ENCODE data around the gene SDK1.
A peak's percentile ranks its signal among the peaks of the same experiment; 100 is the strongest.

SDK1 gene, protein sequence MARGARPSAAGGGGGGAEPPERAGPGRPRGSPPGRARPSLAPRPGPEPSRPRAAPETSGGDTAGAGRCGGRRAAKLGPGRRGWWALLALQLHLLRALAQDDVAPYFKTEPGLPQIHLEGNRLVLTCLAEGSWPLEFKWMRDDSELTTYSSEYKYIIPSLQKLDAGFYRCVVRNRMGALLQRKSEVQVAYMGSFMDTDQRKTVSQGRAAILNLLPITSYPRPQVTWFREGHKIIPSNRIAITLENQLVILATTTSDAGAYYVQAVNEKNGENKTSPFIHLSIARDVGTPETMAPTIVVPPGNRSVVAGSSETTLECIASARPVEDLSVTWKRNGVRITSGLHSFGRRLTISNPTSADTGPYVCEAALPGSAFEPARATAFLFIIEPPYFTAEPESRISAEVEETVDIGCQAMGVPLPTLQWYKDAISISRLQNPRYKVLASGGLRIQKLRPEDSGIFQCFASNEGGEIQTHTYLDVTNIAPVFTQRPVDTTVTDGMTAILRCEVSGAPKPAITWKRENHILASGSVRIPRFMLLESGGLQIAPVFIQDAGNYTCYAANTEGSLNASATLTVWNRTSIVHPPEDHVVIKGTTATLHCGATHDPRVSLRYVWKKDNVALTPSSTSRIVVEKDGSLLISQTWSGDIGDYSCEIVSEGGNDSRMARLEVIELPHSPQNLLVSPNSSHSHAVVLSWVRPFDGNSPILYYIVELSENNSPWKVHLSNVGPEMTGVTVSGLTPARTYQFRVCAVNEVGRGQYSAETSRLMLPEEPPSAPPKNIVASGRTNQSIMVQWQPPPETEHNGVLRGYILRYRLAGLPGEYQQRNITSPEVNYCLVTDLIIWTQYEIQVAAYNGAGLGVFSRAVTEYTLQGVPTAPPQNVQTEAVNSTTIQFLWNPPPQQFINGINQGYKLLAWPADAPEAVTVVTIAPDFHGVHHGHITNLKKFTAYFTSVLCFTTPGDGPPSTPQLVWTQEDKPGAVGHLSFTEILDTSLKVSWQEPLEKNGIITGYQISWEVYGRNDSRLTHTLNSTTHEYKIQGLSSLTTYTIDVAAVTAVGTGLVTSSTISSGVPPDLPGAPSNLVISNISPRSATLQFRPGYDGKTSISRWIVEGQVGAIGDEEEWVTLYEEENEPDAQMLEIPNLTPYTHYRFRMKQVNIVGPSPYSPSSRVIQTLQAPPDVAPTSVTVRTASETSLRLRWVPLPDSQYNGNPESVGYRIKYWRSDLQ (N-terminal part only)

DNA sequence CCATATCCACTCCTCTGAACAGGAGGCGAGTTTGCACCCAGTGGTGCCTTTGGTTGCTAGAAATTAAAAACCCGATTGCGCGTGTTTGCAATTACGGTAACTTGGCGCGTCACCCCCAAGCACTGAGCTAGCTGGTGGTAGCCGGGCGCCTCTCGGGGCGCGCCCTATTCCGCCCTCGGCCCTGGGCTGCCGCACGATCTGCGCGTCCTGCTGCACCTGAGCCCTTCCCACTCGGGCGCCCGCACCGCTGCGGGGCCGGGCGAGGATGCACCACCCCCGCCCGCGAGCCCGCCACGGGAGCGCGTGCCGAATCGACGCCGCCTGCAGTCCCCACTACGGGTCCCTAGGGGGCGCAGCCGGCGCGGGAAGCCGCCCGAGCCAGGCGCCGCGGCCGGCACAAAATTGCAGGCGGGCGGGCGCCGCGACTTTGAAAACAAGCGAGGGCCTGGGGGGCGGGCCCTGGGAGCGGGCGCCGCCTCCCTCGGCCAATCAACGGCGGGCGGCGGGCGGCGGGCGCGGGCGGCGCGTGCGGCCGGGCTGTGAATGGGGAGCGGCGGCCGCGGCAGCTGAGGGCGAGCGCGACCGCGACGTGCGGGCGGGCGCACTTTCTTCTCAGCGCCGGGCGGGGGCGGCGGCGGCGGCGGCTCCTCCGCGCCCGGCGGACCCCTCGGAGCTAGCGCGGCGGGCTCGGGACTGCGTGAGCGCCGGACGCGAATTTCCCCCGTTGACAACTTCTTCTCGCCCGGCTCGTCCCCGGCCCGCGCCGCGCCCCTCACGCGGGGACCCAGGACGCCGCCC lies at the start of gene SDK1:
SDK1 (plus strand) TSS at position 602 of the 798 bp plus-strand sequence. CDS start 335 bp downstream, outside the sequence.
- DNase-seq = peak; percentile 59

DNA sequence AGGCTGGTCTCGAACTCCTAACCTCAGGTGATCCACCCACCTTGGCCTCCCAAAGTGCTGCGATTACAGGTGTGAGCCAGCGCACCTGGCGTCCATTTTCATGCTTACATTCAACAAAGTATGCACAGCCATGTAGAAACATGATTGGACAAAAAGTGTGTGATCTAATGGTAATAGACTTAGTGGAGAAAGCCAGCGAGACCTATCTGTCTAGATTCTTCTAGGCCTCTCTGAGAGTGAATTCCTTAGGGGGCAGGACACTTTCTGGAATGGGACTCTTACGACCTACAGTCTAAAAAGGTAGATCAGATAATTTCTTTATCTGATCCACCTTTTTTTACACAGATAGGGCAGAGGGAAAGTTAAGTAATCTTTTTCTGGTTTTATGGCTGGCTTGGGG lies 46.3 kb upstream of the SDK1 start:
- DNase-seq = no peak

DNA sequence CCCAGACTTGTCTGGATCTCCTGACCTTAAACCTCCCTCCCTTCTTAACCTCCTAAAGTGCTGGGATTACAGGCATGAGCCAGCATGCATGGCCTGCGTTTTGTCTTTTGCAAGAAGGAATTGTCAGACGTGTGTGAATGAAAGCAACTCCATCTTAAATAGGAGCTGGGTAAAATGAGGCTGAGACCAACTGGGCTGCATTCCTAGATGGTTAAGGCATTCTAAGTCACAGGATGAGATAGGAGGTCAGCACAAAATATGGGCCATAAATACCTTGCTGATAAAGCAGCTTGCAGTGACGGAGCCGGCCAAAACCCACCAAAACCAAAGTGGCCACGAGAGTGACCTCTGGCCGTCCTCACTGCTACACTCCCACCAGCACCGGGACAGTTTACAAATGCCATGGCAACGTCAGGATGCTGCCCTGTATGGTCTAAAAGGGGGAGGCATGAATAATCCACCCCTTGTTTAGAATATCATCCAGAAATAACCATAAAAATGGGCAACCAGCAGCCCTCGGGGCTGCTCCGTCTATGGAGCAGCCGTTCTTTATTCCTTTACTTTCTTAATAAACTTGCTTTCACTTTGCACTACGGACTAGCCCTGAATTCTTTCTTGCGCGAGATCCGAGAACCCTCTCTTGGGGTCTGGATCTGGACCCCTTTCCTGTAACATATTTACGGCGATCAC lies 41.2 kb upstream of the SDK1 start:
- no peak for DNase-seq

DNA sequence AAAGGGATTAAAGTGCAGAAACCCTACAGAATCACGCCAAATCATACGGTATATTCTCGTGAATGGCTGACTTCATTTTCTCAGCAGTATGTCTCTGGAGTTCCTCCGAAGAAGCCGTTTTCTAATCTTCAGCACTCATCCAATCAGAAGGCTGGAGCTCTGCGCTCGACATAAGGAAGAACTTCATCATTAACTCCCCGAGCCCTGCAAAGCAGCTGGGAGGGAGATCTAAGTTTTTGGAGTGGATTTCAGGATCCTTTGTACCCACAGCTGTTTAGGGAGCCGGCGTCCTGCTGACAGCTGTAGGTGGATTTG lies 40.7 kb upstream of the SDK1 start:
- no peak for DNase-seq

DNA sequence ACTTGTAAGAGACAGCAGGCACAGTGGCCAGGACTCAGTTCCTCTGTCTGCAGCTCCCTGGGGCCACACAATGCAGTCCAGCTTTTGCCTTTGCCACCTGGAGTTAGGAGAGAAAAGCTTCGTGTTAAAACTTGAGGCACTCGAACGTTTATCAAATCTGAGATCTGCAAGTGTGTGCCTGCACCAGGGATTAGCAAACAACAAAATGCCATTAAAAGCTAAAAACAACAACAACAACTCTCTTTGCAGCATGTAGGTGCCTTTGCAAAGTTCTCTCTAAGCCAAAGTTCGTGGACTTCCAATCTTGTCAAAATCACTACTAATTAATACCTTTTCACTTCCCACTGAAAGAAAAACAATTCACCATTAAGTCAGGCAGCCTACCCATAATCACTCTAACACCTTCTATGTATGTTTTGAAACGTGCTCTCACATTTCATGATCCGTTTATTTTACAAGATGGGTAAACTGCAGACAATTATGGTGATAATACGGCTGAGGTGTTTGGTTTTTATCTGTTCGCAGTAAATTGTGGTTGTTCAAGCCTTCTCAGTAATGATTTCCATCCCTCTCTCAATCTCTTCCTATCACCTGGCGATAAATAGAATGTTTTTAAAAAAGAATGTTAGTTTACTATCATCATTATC lies 36.2 kb upstream of the SDK1 start:
- DNase-seq = no peak

DNA sequence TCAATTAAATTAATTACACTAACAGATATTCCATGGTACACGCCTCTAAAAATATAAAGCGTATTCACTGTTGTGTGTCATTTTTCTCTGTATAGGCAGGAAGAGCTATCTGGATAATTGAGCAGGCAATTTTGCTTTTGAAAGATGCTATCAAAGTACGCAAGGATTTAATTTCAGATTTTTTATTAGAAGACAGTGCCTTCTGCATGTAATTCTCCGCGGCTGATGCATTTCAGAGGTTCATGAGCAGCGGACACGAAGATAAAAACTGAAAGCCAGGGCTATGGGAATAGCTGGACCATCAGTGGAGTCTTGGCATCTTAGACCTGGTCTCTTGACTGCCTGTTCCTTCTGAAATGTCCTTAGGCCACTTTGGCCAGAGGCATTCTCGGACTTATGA lies 35.7 kb upstream of the SDK1 start:
- no peak for DNase-seq

DNA sequence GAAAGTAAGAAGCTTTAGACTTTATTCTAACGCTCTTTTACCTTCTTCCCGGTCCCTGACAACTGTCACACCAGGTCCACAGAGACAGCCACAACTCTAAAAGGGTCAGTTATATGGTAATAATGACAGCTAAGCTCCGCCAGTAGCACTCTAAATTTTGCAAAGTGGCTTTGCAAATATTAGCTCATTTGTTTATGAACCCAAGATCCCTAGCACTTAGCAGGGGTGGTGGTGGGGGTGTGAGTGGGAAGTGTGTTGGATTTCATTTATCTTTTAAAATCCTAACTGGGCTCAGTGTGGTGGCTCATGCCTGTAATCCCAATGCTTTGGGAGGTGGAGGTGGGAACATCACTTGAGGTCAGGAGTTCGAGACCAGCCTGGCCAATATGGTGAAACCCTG lies 34.8 kb upstream of the SDK1 start:
- DNase-seq = no peak

DNA sequence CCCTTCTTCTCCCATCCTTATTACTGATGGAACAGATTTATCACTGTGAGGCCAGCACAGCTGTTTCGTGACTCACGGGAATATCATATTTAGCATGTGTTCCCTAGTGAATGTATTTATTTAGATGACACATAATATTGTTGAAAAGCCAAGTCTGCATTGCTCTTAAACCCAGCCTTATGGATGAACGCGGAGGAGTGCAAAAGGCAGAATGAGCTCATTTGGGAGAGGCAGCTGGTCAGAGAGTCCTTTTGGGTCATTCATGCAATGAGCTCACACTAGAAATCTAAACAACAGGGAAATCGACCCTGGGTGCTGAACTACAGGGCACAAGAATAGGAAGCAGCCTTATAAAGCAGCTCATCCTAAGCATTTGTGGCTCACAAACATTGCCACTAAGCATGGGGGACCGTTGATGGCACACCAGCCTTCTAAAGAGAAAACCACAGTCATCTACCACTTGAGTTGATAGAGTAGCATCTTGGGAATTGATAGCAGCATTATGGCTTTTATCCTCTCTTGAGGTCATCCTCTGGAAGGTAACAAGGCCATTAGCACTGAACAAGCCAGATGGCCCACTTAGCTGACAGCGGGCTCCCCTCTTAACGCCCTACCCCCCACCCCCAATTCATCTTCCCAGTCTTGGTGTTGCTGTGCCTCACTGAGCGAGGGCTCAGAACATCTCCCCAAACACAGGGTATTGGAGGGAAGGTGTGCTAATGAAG lies 32.9 kb upstream of the SDK1 start:
- DNase-seq = peak; percentile 92

DNA sequence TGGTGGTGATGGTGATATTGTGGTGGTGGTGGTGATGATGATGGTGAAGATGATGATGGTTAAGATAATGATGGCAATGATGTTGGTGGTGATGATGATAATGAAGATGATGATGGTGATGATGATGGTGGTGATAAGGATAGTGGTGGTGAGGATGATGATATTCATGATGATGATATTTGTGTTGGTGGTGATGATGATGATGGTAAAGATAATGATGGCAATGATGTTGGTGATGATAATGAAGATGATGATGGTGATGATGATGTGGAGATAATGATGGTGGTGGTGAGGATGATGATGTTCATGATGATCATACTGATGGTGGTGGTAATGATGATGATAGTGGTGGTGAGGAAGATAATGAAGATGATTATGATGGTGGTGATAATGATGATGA lies 30.7 kb upstream of the SDK1 start:
- no peak for DNase-seq

DNA sequence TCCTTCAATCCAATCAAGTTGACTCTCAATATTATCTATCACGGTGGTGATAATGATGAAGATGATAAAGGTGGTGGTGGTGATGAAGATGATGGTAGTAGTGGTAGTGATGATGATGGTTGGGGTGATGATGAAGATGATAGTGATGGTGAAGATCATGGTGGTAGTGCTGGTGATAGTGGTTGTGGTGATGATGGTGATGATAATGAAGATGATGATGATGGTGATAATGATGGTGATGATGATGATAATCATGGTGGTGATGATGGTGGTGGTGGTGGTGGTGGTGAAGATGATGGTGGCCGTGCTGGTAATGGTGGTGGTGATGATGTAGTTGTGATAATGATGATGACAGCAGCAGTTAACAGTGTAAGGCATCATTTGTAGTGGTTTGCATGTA lies 29.8 kb upstream of the SDK1 start:
- DNase-seq = no peak

DNA sequence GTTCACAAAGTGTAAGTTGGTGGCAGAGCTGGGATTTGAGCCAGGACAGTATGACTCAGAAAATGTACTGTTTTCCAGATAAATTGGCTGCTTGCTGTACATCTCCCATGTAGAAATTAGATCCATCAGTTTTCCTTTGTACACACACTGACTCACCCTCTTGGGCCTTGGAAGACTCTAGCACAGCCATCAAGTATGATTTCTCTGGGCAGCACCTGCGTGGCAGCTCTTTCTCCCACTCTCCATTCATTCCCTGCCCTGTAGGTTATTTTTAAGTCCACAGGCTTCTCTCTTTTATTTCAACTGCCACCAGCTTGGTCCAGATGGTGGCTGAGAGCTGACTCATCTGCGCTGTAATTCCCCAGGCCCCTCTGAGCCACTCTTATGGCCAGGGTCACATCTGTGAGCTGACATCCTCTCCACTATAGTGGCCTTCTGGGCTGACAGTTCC lies 28.3 kb upstream of the SDK1 start:
- no peak for DNase-seq

DNA sequence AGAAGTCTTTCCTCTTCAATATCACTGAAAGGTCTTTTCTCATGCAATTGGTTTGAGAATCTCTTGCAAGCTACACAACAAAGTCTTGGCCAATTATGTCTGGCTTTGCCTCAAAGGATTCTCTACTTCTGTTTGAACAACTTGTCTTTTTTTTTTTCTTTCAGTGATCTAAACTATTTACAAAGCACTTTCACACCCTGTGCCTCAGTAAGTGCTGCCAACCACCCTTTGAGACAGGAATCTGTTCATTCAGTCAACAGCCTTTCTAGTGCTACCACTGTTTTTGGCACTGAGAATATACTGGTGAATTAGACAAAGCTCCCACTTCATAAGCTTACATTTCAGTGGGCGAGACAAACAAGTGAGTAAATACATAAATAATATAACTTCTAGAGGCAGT lies 26.9 kb upstream of the SDK1 start:
- peak; percentile 91 for DNase-seq

DNA sequence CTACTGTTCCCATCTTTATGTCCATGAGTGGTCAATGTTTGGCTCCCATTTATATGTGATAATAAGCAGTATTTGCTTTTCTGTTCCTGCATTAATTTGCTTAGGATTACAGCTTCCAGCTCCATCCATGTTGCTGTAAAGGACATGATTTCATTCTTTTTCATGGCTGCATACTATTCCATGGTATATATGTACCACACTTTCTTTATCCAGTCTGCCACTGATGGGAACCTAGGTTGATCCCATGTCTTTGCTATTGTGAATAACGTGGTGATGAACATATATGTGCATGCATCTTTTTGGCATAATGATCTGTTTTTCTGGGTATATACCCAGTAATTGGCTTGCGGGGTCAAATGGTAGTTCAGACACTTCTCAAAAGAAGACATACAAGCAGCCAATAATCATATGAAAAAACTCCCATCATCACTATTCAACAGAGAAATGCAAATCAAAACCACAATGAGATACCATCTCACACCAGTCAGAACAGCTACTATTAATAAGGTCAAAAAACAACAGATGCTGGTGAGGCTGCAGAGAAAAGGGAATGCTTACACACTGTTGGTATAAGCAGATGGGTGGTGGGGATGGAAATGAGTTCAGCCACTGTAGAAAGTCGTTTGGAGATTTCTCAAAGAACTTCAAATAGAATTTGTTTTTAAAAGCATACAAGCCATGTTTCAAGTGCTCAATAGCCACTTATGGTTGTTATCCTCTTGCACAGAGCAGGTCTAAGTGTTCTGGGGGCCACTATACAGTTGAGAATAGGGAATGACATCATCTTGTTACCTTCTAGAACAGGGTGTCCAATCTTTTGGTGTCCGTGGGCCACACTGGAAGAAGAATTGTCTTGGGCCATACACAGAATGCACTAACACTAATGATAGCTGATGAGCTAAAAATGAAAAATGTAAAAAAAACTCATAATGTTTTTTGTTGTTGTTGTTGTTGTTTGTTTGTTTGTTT lies 23.2 kb upstream of the SDK1 start:
- peak; percentile 35 for DNase-seq

DNA sequence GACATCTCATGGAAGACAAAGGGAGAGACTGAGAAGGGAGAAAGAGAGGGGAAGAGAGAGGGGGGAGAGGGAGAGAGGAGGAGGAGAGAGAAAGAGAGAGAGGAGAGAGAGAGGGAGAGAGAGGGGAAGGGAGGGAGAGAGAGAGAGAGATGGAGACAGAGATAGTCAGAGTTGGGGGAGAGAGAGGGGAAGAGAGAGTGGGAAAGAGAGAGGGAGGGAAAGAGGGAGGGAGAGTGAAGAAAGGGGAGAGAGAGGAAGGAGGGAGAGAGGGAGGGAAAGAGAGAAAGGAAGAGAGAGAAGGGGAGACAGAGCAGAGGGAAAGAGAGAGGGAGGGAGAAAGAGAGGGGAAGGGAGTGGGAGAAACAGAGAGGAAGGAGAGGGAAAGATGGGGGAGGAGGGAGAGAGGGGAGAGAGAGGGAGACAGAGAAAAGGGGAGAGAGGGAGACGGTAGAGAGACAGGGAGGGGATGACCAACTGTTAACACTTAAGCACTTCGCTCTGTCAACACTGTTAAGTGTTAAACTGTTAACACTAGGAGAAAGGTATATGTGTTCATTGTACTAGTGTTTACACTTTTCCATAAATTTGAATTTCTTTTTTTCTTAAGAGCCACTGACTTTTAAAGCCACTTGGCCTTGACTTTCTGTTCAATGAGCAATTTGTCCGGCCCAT lies 21.8 kb upstream of the SDK1 start:
- DNase-seq = no peak

DNA sequence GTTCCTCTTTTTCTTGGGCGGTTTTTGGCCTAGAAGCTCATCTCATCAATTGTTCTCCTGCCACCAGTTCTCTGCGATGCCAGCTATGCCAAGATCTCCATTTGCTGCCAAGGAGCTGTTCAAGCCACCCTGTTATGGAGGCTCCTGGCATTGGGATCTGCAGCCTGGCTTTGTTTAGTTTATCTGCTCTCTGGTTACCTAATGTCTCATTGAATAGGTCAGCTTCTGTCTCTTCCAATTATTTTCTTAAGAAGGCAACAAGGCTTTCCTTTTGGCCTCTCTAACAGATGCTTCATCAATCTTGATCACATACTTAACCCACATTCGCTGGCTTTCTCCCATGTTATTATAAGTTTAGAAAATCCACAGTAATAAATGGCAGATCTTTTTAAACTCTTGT lies 20.6 kb upstream of the SDK1 start:
- DNase-seq = no peak

DNA sequence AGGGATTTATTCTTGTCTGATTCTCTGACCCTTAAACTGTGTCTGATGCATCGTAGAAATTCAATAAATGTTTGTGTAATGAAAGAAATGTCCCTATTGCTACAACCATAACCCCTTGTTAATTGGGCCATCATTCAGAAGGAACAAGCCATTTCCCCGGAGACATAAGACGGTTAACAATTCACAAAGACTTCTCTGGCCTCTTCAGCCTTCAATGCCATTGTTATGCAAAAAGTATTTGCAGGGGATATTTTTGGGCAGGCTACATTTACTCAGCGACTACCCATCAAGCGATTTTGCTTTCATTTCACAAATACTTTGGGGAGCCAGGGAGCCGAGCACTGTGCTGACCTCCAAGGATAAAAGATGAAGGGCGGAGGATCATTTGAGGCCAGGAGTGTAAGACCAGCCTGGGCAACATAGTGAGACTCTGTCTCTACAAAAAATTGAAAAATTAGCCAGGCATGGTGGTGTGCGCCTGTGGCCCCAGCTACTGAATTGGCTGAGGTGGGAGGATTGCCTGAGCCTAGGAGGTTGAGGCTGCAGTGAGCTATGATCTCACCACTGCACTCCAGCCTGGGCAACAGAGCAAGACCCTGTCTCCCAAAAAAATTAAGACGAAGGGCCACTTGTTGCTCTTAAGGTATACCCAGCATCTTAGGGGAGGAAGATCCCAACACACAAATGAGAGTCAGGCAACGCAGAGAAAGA lies 20.0 kb upstream of the SDK1 start:
- DNase-seq = no peak

DNA sequence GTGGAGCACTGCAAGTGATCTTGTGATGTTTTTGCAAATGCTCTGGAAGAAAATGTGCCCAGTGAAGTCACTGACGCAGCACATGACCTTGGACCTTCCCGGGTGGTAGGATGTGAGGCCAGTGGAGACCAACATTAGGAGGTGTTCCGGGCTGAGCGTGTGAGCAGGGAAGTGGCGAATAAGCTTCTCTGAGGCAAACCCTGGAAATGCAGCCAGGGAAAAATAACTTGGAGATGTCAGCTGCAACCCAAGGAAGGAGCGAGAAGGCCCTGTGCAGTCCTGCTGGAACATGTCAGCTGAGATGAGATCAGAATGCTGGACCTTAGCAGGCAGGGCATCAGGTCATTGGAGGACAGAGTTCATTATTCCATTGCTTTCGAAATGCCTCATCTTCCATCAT lies 18.6 kb upstream of the SDK1 start:
- no peak for DNase-seq

DNA sequence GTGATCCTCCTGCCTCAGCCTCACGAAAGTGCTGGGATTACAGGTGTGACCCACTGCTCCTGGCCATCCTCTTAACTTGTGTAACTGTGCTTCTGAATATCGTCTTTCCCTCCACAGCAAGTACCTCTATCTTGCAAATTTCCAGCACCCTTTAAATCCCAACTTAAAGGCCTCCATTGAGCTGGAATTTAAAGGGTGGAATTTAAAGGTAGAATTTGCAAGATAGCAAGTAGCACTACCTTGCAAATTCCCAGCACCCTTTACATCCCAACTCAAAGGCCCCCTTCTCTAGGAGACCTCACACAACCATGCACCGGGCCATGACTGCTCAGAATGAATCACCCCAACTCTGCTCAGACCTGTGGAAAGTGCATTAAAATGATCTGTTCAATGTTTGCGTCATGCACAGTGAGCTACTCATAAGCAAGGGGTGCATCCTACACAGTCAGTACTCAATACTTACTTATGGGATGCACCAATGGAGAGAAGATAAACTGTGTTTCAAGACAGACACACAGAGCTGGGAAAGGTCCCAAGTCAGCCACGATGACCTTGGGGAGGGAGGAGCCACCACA lies 17.8 kb upstream of the SDK1 start:
- DNase-seq = no peak
